Caco-2 (cell line): ENCODE data around the gene NRSN2. TPM values are rescaled to one million over a fixed set of nuclear protein-coding genes. Genes with fewer than 3 reads are reported as not detected.
A peak's percentile ranks its signal among the peaks of the same experiment; 100 is the strongest.

Experiments used
- BruUV-seq: library from RNA; stranded (reverse); fragments of 400-500 nt; replicated peaks from 2 replicates; lab custom pipeline; 2021; lab: Mats Ljungman, UMichigan
- CTCF ChIA-PET: fragments of 300-600 bp; sonication (Branson Sonifier 250); formaldehyde crosslinking; loops from one replicate; lab custom pipeline; 2022; ENCODE audit warnings: antibody characterized with exemption; lab: Charles Lee
- POLR2A ChIA-PET: fragments of 300-600 bp; sonication (Branson Sonifier 250); formaldehyde crosslinking; loops from one replicate; lab custom pipeline; 2022; ENCODE audit warnings: antibody characterized with exemption; lab: Charles Lee
- DNase-seq, 2 experiments: peaks; one replicate each; pipeline versions ENCODE4 v3.0.0 to v3.0.0-alpha.2; 2020 to 2022
- H3K27me3 ChIP-seq: replicated peaks from 2 replicates; pipeline ENCODE4 v1.6.0; 2011; ENCODE audit warnings: low read length; ENCODE audit not compliant: control insufficient read depth, insufficient read depth
- H3K36me3 ChIP-seq: 2 replicates; pipeline ENCODE4 v1.5.1; 2011; ENCODE audit warnings: low read length; ENCODE audit not compliant: control insufficient read depth, insufficient read depth
- H3K4me1 ChIP-seq: fragments of 250-450 bp; sonication (Bioruptor Pico); 2 replicates; pipeline ENCODE4 v1.5.1; 2020; ENCODE audit warnings: mild to moderate bottlenecking
- H3K4me3 ChIP-seq: 2 replicates; pipeline ENCODE4 v1.5.1; 2011; ENCODE audit warnings: low read depth, mild to moderate bottlenecking, control low read depth, low read length
- H3K9me3 ChIP-seq: fragments of 250-450 bp; sonication (Bioruptor Pico); 2 replicates; pipeline ENCODE4 v1.5.1; 2020; ENCODE audit warnings: mild to moderate bottlenecking, moderate library complexity
- H3K27ac Mint-ChIP-seq: one replicate; pipeline ENCODE4 v1.8.0; 2022; ENCODE audit warnings: mixed read lengths; ENCODE audit not compliant: unreplicated experiment
- H3K27me3 Mint-ChIP-seq: one replicate; pipeline ENCODE4 v1.8.0; 2022; ENCODE audit warnings: mixed read lengths; ENCODE audit not compliant: insufficient read depth, unreplicated experiment
- H3K36me3 Mint-ChIP-seq: one replicate; pipeline ENCODE4 v1.8.0; 2022; ENCODE audit warnings: mild to moderate bottlenecking, mixed read lengths; ENCODE audit not compliant: insufficient read depth, unreplicated experiment
- H3K4me1 Mint-ChIP-seq: one replicate; pipeline ENCODE4 v1.8.0; 2022; ENCODE audit warnings: low read depth, mixed read lengths; ENCODE audit not compliant: unreplicated experiment
- H3K4me3 Mint-ChIP-seq: one replicate; pipeline ENCODE4 v1.8.0; 2022; ENCODE audit warnings: mild to moderate bottlenecking, moderate library complexity, mixed read lengths; ENCODE audit not compliant: unreplicated experiment
- H3K9me3 Mint-ChIP-seq: one replicate; pipeline ENCODE4 v1.8.0; 2022; ENCODE audit warnings: mixed read lengths; ENCODE audit not compliant: unreplicated experiment
- intact Hi-C: fragments of 100-400 bp; cut with micrococcal nuclease; formaldehyde crosslinking; loops from one replicate; pipeline ENCODE4 v1.10.0; 2022; ENCODE audit not compliant: unreplicated experiment
- total RNA-seq: library from RNA; stranded (reverse); gene quantifications from 2 replicates; pipeline ENCODE4 v1.2.3, GENCODE V29; 2022
- TF ChIP-seq, protein P1 (sequence below), 2 experiments: fragments of 200-600 bp in 1 of 2; IDR thresholded peaks; 1 replicate in 1 of 2; 2 replicates in 1 of 2; pipeline versions ENCODE4 v1.5.1 to v1.8.0; 2011 to 2022; ENCODE audit warnings: antibody characterized with exemption in 1 of 2, control low read depth in 1 of 2, inconsistent platforms in 1 of 2, low read depth in 1 of 2, low read length in 1 of 2, mild to moderate bottlenecking in 1 of 2, moderate library complexity in 1 of 2; ENCODE audit not compliant: insufficient read depth in 1 of 2, severe bottlenecking in 1 of 2, unreplicated experiment in 1 of 2

NRSN2 gene
- total RNA-seq, 1 experiment from 2014 or later, result 27.5 TPM

DNA sequence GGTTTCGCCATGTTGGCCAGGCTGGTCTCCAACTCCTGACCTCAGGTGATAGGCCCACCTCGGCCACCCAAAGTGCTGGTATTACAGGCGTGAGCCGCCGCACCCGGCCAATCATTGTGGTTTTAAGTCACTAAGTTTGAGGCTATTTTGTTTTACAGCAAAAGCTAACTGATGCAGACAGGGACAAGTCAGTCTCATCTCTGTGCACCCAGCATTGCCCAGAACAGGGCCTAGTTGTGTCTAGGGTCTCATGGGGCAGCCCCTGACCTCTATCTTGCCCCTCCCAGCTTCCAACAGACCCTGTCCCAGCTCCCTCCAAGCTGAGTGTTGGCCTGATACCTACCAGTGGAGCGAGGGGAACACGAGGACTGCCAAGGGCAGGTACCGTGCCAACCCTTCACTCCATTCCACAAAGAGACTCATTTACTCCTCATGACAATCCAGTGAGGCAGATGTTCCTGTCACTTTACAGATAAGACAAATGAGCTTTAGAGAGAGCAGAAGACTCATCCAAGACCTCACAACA is 52.3 kb downstream of the NRSN2 start:
- H3K4me1 ChIP-seq, result peaks cover 26% of the 10 kb centered on the region
- no peaks in the 10 kb centered on the region for H3K27me3 ChIP-seq
- H3K9me3 ChIP-seq, result no peaks in the 10 kb centered on the region
- no TSS peak for BruUV-seq
- ChIA-PET CTCF (no interaction called here), POLR2A (interaction anchor here (0.6 to 1.6 kb wide), 2 partner anchors 18 to 52 kb away, joined by 3 to 5 read pairs; partner anchors contain the start of gene NRSN2)
- no peak overlapping the region for H3K4me3 Mint-ChIP-seq
- TF ChIP-seq, protein P1, sequence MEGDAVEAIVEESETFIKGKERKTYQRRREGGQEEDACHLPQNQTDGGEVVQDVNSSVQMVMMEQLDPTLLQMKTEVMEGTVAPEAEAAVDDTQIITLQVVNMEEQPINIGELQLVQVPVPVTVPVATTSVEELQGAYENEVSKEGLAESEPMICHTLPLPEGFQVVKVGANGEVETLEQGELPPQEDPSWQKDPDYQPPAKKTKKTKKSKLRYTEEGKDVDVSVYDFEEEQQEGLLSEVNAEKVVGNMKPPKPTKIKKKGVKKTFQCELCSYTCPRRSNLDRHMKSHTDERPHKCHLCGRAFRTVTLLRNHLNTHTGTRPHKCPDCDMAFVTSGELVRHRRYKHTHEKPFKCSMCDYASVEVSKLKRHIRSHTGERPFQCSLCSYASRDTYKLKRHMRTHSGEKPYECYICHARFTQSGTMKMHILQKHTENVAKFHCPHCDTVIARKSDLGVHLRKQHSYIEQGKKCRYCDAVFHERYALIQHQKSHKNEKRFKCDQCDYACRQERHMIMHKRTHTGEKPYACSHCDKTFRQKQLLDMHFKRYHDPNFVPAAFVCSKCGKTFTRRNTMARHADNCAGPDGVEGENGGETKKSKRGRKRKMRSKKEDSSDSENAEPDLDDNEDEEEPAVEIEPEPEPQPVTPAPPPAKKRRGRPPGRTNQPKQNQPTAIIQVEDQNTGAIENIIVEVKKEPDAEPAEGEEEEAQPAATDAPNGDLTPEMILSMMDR (IDR thresholded peaks at IDR 0.05; ENCODE audit: insufficient read depth in 1 of 2, low read depth in 1 of 2, low read length in 1 of 2, severe bottlenecking in 1 of 2, unreplicated experiment in 1 of 2), result no peak
- H3K9me3 Mint-ChIP-seq, result no peaks in the 10 kb centered on the region
- H3K36me3 ChIP-seq, result peaks cover 7% of the 10 kb centered on the region
- peaks cover 81% of the 10 kb centered on the region for H3K36me3 Mint-ChIP-seq
- H3K27me3 Mint-ChIP-seq, result no peaks in the 10 kb centered on the region
- no peak overlapping the region for H3K4me3 ChIP-seq
- no peak for DNase-seq
- peak overlapping the region; percentile 88 for H3K27ac Mint-ChIP-seq
- intact Hi-C loops, result no loop called here
- peaks cover 20% of the 10 kb centered on the region for H3K4me1 Mint-ChIP-seq

DNA sequence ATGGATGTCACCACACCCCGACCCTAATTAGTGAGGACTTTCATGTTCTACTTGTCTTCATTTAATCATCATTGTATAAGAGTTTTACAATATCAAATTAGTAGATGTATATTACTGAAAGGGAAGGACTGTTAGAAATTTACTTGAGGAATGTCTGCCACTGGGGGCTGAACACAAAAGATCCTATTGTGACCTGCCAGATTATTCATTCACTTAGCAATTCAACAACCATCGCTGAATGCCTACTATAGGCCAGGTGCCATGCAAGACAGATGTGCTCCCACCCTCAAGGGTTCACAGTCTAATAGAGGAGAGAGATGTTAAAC is 53.2 kb downstream of the NRSN2 start:
- TF ChIP-seq, protein P1 (IDR thresholded peaks at IDR 0.05; ENCODE audit: insufficient read depth in 1 of 2, low read depth in 1 of 2, low read length in 1 of 2, severe bottlenecking in 1 of 2, unreplicated experiment in 1 of 2), result no peak
- Mint-ChIP-seq H3K36me3 (peaks cover 73% of the 10 kb centered on the region), H3K27ac (peak overlapping the region; percentile 98), H3K27me3 (no peaks in the 10 kb centered on the region), H3K9me3 (no peaks in the 10 kb centered on the region), H3K4me3 (no peak overlapping the region), H3K4me1 (peaks cover 20% of the 10 kb centered on the region)
- peaks cover 4% of the 10 kb centered on the region for H3K36me3 ChIP-seq
- H3K27me3 ChIP-seq, result no peaks in the 10 kb centered on the region
- H3K9me3 ChIP-seq, result no peaks in the 10 kb centered on the region
- BruUV-seq, result no TSS peak
- no peak overlapping the region for H3K4me3 ChIP-seq
- DNase-seq, result no peak
- CTCF ChIA-PET, result interaction anchor here (0.9 to 1.9 kb wide), 3 partner anchors 9 to 70 kb away, joined by 3 to 5 read pairs (median 3); no protein-coding TSS in a partner anchor
- intact Hi-C loops, result loop anchor here (5.0 kb wide), 1 partner anchor 62 kb away; the partner anchor contains the start of gene TBC1D20
- H3K4me1 ChIP-seq, result peaks cover 26% of the 10 kb centered on the region
- POLR2A ChIA-PET, result interaction anchor here (0.6 to 1.6 kb wide), 5 partner anchors 16 to 53 kb away, joined by 3 to 5 read pairs (median 3); partner anchors contain the start of gene NRSN2

- TSS peak; percentile 80 for BruUV-seq
- DNase-seq, result no peak
- intact Hi-C loops, result loop anchor here (5.0 kb wide), 1 partner anchor 62 kb away; the partner anchor contains the start of gene TBC1D20
- Histone ChIP-seq H3K27me3 (no peaks in the 10 kb centered on the region), H3K4me3 (no peak overlapping the region), H3K9me3 (no peaks in the 10 kb centered on the region), H3K36me3 (peaks cover 1% of the 10 kb centered on the region), H3K4me1 (peaks cover 26% of the 10 kb centered on the region)
- Mint-ChIP-seq H3K9me3 (no peaks in the 10 kb centered on the region), H3K27ac (peak overlapping the region; percentile 98), H3K4me3 (peak overlapping the region; percentile 58), H3K4me1 (peaks cover 24% of the 10 kb centered on the region), H3K27me3 (no peaks in the 10 kb centered on the region), H3K36me3 (peaks cover 67% of the 10 kb centered on the region)
- ChIA-PET POLR2A (interaction anchor here (0.6 to 1.6 kb wide), 7 partner anchors 16 to 433 kb away, joined by 3 to 6 read pairs (median 4); partner anchors contain the start of genes NRSN2 and TRIB3), CTCF (interaction anchor here (0.9 to 1.9 kb wide), 3 partner anchors 10 to 70 kb away, joined by 3 to 5 read pairs (median 3); no protein-coding TSS in a partner anchor)
- TF ChIP-seq, protein P1 (IDR thresholded peaks at IDR 0.05; ENCODE audit: insufficient read depth in 1 of 2, low read depth in 1 of 2, low read length in 1 of 2, severe bottlenecking in 1 of 2, unreplicated experiment in 1 of 2), result no peak
Observed at GRCh38 chr20:400454-401275, 53.8 kb downstream of the NRSN2 start.
